Stimulated activated CD4-positive, alpha-beta T cell treated with anti-CD3 and anti-CD28 coated beads, Interleukin-4, amount 100 ng/mL, for 24 hours (primary cell): ENCODE measurements around the gene G6PD.
A peak's percentile ranks its signal among the peaks of the same experiment; 100 is the strongest.
"Not testable (repeated sequence)": the region's sequence is repeated elsewhere in the genome, so short reads cannot be mapped to it uniquely, and the experiment has no call there.

Source experiments
- DNase-seq: peaks from one replicate; pipeline ENCODE4 v3.0.0-alpha.2; 2020

Gene G6PD

GRCh38 chrX:154512879-154513553, 33.6 kb downstream of the G6PD start:
- DNase-seq: no peak

- no peak for DNase-seq
These were observed 34.9 kb downstream of the G6PD start for GRCh38 chrX:154511761-154512160.

- DNase-seq: no peak
These were observed 37.2 kb downstream of the G6PD start for GRCh38 chrX:154509455-154509854.

GRCh38 chrX:154508384-154508745, 38.3 kb downstream of the G6PD start:
- no peak for DNase-seq

GRCh38 chrX:154507673-154508383, 38.8 kb downstream of the G6PD start:
- no peak for DNase-seq

- no peak for DNase-seq
These were observed 39.9 kb downstream of the G6PD start for GRCh38 chrX:154506483-154507332.

- no peak for DNase-seq
These were observed 40.9 kb downstream of the G6PD start for GRCh38 chrX:154505734-154506133.

- no peak for DNase-seq
These were observed 43.7 kb downstream of the G6PD start for GRCh38 chrX:154502989-154503388.

GRCh38 chrX:154502098-154502497, 44.5 kb downstream of the G6PD start:
- DNase-seq: no peak

- not testable (repeated sequence) for DNase-seq
These were observed 45.2 kb downstream of the G6PD start for GRCh38 chrX:154501423-154501822.

GRCh38 chrX:154496591-154497137, 50.0 kb downstream of the G6PD start:
- DNase-seq: not testable (repeated sequence)

GRCh38 chrX:154495472-154495922, 51.1 kb downstream of the G6PD start:
- DNase-seq: no peak

GRCh38 chrX:154494715-154495114, 51.9 kb downstream of the G6PD start:
- DNase-seq: no peak

- DNase-seq: peak; percentile 87
These were observed 56.1 kb downstream of the G6PD start, which contains the start of gene SLC10A3 for GRCh38 chrX:154490414-154491083. SLC10A3 (minus strand) TSS chrX:154490629; CDS start chrX:154488940, 1,689 bp downstream.

- DNase-seq: peak; percentile 14
These were observed 56.6 kb downstream of the G6PD start for GRCh38 chrX:154490021-154490413.

- no peak for DNase-seq
These were observed 57.5 kb downstream of the G6PD start for GRCh38 chrX:154489182-154489581.

- no peak for DNase-seq
These were observed 58.1 kb downstream of the G6PD start for GRCh38 chrX:154488336-154489075.

GRCh38 chrX:154487518-154488290, 58.9 kb downstream of the G6PD start:
- no peak for DNase-seq

- peak; percentile 46 for DNase-seq
These were observed 60.0 kb downstream of the G6PD start, which contains the start of gene UBL4A for GRCh38 chrX:154486396-154487207. UBL4A (minus strand) TSS chrX:154486615; CDS start chrX:154486584, 31 bp downstream.

- DNase-seq: peak; percentile 12
These were observed 60.6 kb downstream of the G6PD start for GRCh38 chrX:154486052-154486395.
